Psoas muscle (tissue), 8 donors: ENCODE data around the gene CD3G. TPM values are rescaled to one million over a fixed set of nuclear protein-coding genes. Genes with fewer than 3 reads are reported as not detected.

ENCODE experiments used
- ATAC-seq, 4 donors: fragments of 200-7000 bp; cut with Tn5 transposase; one replicate each; pipeline ENCODE4 v1.9.1; 2020; ENCODE audit warnings: moderate library complexity in 3 of 4, mild to moderate bottlenecking in 2 of 4
- DNase-seq, 2 donors: peaks; one replicate each; pipeline ENCODE4 v3.0.0-alpha.2; 2020
- H3K27ac ChIP-seq: fragments of 200-600 bp; one replicate; pipeline ENCODE4 v1.8.0; 2022
- H3K27me3 ChIP-seq, 3 donors: fragments of 200-600 bp in 1 of 3; one replicate each; pipeline versions ENCODE4 v1.6.1 to v1.8.0; 2013 to 2022; ENCODE audit warnings: low read length in 2 of 3, mild to moderate bottlenecking in 2 of 3, moderate library complexity in 1 of 3; ENCODE audit not compliant: insufficient read depth in 3 of 3
- H3K36me3 ChIP-seq, 2 donors: fragments of 200-600 bp in 1 of 2; one replicate each; pipeline versions ENCODE4 v1.6.1 to v1.8.0; 2013 to 2022; ENCODE audit warnings: low read depth in 1 of 2, mild to moderate bottlenecking in 1 of 2, moderate library complexity in 1 of 2; ENCODE audit not compliant: insufficient read depth in 1 of 2
- H3K4me1 ChIP-seq: fragments of 200-600 bp; one replicate; pipeline ENCODE4 v1.8.0; 2022
- H3K4me3 ChIP-seq: fragments of 200-600 bp; one replicate; pipeline ENCODE4 v1.8.0; 2022; ENCODE audit warnings: mild to moderate bottlenecking
- H3K9me3 ChIP-seq: fragments of 200-600 bp; one replicate; pipeline ENCODE4 v1.8.0; 2022
- WGBS, 3 donors: extraction: QIAGEN DNeasy Blood & Tissue Kit; methylation state at CpG; one replicate each; pipeline versions ENCODE4 v1.1.6 to v1.1.7; 2013; 5-methylcytosine and 5-hydroxymethylcytosine counted together
- intact Hi-C, 2 donors: fragments of 100-400 bp; cut with DNase I; formaldehyde crosslinking; loops; one replicate each; pipeline versions ENCODE4 v1.11.0 to v1.14.2; 2022
- polyA plus RNA-seq, 3 donors: library from polyadenylated mRNA; stranded (reverse); fragments of 200-250 nt; gene quantifications; one replicate each; pipeline ENCODE4 v1.2.3, GENCODE V29; 2013
- total RNA-seq, 4 donors: library from RNA; stranded (reverse); fragmentation: NEBNext Ultra II Directional in 2 of 4; extraction: Animal tissue kit (Norgen Biotek cat#: 25700) in 2 of 4; gene quantifications; one replicate each; pipeline versions ENCODE4 v1.2.1 to v1.2.4, GENCODE V29; 2021 to 2023
- TF ChIP-seq, protein P1 (sequence below): fragments of 200-600 bp; IDR thresholded peaks from one replicate; pipeline ENCODE4 v1.8.0; 2022; ENCODE audit warnings: antibody characterized with exemption
- donor health status: healthy with polysubstance abuse.
- donor health status: DM: no; HTN: no; CAD: no; lungs with moderate emphysema.
- donor health status: Bipolar disorder and iron deficiency.
- donor health status: healthy.
- donor health status: DM: yes; HTN: yes; CAD: no.
- donor health status: DM: no; HTN: no; CAD: no.
- donor health status: DM: no; HTN: no; CAD: no.
- donor health status: DM: yes; HTN: yes; CAD: no.

The CD3G gene
- total and polyA plus RNA-seq, 7 donors = 0.01 to 0.71 (median 0.26) TPM

DNA sequence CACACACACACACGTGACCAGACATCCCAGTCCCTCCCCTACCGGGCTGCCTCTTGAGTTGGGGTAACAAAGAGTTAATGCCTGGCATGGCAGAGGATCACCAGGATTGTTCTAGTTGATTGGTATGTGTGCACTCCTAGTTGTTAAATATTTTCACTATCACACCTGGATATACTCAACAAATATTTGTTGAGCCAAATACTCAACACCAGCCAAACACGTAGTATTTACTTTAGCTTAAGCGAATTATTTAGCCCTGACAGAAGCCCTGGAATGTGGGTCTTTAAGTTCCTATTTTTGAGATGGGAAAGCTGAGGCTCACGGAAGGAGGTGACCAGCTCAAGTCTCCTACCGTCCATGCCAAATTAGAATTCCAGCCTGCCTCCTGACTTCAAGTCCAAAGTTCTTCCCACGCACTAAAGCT is 29.1 kb upstream of the CD3G start:
- peaks cover 0 to 32% (median 11%) of the 10 kb centered on the region in 3 donors for H3K27me3 ChIP-seq
- no peaks in the 10 kb centered on the region for H3K4me1 ChIP-seq
- 58 to 66% (median 62%) methylated on average over 7 of the region's 7 CpGs for WGBS, 3 donors
- DNase-seq (no peak), ATAC-seq (no peak)
- H3K36me3 ChIP-seq = no peaks in the 10 kb centered on the region
- H3K9me3 ChIP-seq = no peaks in the 10 kb centered on the region
- TF ChIP-seq, protein P1, sequence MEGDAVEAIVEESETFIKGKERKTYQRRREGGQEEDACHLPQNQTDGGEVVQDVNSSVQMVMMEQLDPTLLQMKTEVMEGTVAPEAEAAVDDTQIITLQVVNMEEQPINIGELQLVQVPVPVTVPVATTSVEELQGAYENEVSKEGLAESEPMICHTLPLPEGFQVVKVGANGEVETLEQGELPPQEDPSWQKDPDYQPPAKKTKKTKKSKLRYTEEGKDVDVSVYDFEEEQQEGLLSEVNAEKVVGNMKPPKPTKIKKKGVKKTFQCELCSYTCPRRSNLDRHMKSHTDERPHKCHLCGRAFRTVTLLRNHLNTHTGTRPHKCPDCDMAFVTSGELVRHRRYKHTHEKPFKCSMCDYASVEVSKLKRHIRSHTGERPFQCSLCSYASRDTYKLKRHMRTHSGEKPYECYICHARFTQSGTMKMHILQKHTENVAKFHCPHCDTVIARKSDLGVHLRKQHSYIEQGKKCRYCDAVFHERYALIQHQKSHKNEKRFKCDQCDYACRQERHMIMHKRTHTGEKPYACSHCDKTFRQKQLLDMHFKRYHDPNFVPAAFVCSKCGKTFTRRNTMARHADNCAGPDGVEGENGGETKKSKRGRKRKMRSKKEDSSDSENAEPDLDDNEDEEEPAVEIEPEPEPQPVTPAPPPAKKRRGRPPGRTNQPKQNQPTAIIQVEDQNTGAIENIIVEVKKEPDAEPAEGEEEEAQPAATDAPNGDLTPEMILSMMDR = no peak
- intact Hi-C loops = no loop called here
- no peak overlapping the region for H3K27ac ChIP-seq
- H3K4me3 ChIP-seq = no peak overlapping the region

DNA sequence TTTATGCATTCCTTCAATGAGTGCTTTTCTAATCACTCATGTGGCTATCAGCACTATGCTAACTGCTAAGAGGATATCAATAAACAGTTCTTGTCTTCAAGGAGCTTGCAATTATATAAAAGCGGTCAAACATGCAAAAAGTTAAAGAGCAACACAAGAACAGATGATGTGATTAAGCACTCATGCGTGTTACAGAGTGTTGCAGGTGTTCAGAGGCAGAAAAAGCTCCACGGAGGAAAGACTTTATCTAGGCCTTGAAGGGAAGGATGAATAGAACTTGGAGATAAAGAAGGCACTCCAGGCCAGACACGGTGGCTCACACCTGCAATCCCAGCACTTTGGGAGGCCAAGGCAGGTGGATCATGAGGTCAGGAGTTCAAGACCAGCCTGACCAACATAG is 26.0 kb upstream of the CD3G start:
- DNase-seq (no peak), ATAC-seq (no peak)
- TF ChIP-seq, protein P1 = no peak
- no peaks in the 10 kb centered on the region for H3K36me3 ChIP-seq
- 79 to 85% (median 82%) methylated on average over 4 of the region's 4 CpGs for WGBS, 3 donors
- H3K9me3 ChIP-seq = no peaks in the 10 kb centered on the region
- H3K27ac ChIP-seq = no peak overlapping the region
- intact Hi-C loops = no loop called here
- no peak overlapping the region for H3K4me3 ChIP-seq
- peaks cover 0 to 20% (median 11%) of the 10 kb centered on the region in 3 donors for H3K27me3 ChIP-seq
- no peaks in the 10 kb centered on the region for H3K4me1 ChIP-seq

DNA sequence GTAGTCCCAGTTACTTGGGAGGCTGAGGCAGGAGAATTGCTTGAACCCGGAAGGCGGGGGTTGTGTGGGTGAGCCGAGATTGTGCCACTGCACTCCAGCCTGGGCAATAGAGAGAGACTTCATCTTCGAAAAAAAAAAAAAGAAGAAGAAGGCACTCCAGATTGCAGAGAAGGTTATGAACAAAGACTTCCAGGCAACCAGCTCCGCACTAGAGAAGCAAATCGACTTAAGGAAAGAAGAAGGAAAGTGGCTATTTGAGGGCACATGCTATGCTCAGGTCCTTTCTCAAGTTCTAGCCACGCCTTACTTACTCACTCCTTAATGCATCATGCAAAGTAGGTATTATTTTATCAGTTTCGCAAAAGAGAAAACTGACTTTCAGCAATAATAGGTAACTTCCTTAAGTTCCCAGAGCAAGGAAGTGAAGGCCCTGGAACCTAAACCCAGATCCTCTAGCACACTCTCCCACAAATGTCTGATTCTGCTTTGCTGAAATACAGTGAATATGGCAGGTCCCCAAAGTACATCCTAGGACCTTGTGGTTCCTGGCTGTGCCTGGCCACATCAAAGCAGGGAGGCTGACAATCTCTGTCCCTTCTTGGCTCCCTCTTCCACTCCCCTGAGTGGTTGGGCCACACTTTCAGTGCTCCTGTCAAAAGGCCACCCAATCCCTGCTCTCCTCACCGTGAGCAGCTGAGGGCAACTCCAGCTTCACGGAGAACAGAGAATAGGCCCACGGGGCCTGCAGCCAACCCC is 25.4 kb upstream of the CD3G start:
- Histone ChIP-seq H3K9me3 (no peaks in the 10 kb centered on the region), H3K4me1 (no peaks in the 10 kb centered on the region), H3K36me3 (no peaks in the 10 kb centered on the region), H3K27ac (no peak overlapping the region), H3K27me3 (peaks cover 0 to 15% (median 11%) of the 10 kb centered on the region in 3 donors), H3K4me3 (no peak overlapping the region)
- ATAC-seq (no peak), DNase-seq (no peak)
- TF ChIP-seq, protein P1 = no peak
- 86 to 90% (median 89%) methylated on average over 11 of the region's 11 CpGs for WGBS, 3 donors
- intact Hi-C loops = no loop called here

DNA sequence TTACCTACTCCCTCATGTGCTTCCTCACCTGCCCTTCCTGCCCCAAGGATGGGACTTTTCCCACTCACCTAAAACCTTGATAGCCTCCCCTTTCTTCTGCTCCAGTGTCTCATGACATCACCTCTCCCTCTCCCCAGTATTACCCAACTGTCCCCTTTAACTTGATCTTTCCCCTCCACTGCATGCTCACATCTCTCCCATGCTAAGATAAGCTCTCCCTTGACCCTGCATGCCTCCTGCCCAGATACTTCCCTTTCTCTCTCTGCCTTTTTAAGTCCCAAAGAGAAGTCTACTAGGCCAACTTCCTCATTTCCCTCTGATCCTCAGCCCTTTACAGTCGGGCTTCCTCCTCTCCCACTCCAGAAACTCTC is 24.8 kb upstream of the CD3G start:
- Histone ChIP-seq H3K9me3 (no peaks in the 10 kb centered on the region), H3K36me3 (no peaks in the 10 kb centered on the region), H3K27me3 (peaks cover 0 to 11% (median 10%) of the 10 kb centered on the region in 3 donors), H3K27ac (no peak overlapping the region), H3K4me1 (no peaks in the 10 kb centered on the region), H3K4me3 (no peak overlapping the region)
- ATAC-seq (no peak), DNase-seq (no peak)
- TF ChIP-seq, protein P1 = no peak
- intact Hi-C loops = no loop called here
- WGBS, 3 donors = 56 to 68% (median 61%) methylated on average over 1 of the region's 1 CpG

DNA sequence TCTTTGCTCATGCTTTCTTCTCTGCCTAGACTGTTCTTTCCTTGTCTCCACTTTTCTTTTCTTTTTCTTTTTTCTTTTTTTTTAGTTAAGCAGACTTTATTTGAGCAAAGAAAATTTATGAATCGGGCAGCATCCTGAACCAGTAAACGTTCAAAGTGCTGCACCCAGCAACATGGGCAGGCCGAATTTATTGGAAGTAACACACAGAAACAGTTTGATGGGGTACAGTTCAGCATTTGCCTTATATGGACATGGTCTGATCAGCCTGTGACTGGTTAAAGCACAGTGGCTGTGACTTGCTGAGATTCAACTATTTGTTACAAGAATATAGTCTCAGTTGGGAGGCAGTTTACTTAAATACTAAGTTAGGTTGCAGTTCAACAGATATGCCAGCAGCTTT is 23.6 kb upstream of the CD3G start:
- H3K4me1 ChIP-seq = no peaks in the 10 kb centered on the region
- 80 to 84% (median 81%) methylated on average over 3 of the region's 3 CpGs for WGBS, 3 donors
- H3K27me3 ChIP-seq = peaks cover 0 to 5% (median 5%) of the 10 kb centered on the region in 3 donors

More for the DNA sequence above, 23.6 kb upstream of the CD3G start:
- TF ChIP-seq, protein P1 = no peak
- ATAC-seq = no peak
- no peak for DNase-seq
- H3K4me3 ChIP-seq = no peak overlapping the region
- H3K27ac ChIP-seq = no peak overlapping the region
- H3K9me3 ChIP-seq = no peaks in the 10 kb centered on the region
- no peaks in the 10 kb centered on the region for H3K36me3 ChIP-seq
- intact Hi-C loops = no loop called here
